Measurements from ENCODE around the gene FRMPD4. TPM values are rescaled to one million over a fixed set of nuclear protein-coding genes. Genes with fewer than 3 reads are reported as not detected.

Gene FRMPD4
- total RNA-seq, 1 experiment from 2014 or later = 0.24 TPM

DNA sequence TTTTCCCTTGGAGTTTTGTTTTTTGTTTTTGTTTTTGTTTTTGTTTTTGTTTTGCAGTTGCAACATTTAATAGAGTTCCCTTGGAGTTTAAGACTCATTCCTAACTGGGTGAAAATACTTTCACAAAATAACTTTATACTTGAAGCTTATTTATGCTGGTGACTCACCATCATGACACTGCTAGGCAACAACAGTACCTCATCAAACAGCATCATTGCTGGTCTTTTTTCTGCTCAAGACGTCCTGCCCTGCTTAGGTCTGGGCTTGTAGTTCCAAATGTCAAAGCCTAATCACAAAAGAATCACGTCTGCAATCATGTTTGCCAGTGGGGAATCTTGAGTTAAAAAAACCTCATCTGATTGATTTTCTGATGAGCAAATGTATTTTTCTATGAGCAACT is 547.3 kb downstream of the FRMPD4 start:
- Histone ChIP-seq H3K9ac (ENCODE audit: extremely low read depth, insufficient read length, low read length) (no peak overlapping the region), H3K23ac (ENCODE audit: insufficient read length, low read depth, low read length) (no peak overlapping the region), H3K14ac (ENCODE audit: insufficient read depth, low read length) (no peak overlapping the region), H2BK120ac (ENCODE audit: low read depth, low read length, poor library complexity, severe bottlenecking) (no peak overlapping the region), H3T11ph (ENCODE audit: low read length) (no peak overlapping the region), H4K5ac (ENCODE audit: insufficient read length, low read depth, low read length) (no peak overlapping the region), H4K91ac (ENCODE audit: insufficient read length, low read depth, low read length) (no peak overlapping the region), H2BK15ac (ENCODE audit: low read depth, low read length) (no peak overlapping the region), H2BK20ac (ENCODE audit: low read depth, low read length, poor library complexity, severe bottlenecking) (no peak overlapping the region), H4K20me1 (ENCODE audit: control insufficient read depth, insufficient read depth, insufficient read length) (no peaks in the 10 kb centered on the region), H3K23me2 (ENCODE audit: insufficient read length, low read depth, low read length, poor library complexity, severe bottlenecking) (no peaks in the 10 kb centered on the region), H2AK5ac (ENCODE audit: insufficient read length, low read length) (no peak overlapping the region), H3K27me3 (ENCODE audit: insufficient read depth, low read length) (no peaks in the 10 kb centered on the region), H3K79me1 (ENCODE audit: insufficient read depth, low read depth, low read length, poor library complexity, severe bottlenecking) (no peaks in the 10 kb centered on the region), H3K4ac (ENCODE audit: low read depth, low read length) (no peak overlapping the region), H3K4me2 (ENCODE audit: insufficient read depth, insufficient read length, low read length) (no peak overlapping the region), H4K8ac (replicated peaks; ENCODE audit: insufficient read length, low read depth, low read length) (no peak overlapping the region), H3K79me2 (ENCODE audit: insufficient read depth, low read length) (no peaks in the 10 kb centered on the region), H2BK12ac (ENCODE audit: insufficient read length, low read depth, low read length) (no peak overlapping the region), H3K56ac (ENCODE audit: insufficient read length, low read depth, low read length) (no peak overlapping the region), H2BK5ac (ENCODE audit: insufficient read length, low read length) (no peak overlapping the region), H3K18ac (ENCODE audit: insufficient read length, low read depth, low read length) (no peak overlapping the region), H3K9me3 (ENCODE audit: control insufficient read depth, low read depth, low read length) (no peaks in the 10 kb centered on the region), H3K4me1 (ENCODE audit: insufficient read depth, low read length) (no peaks in the 10 kb centered on the region; the same call in 1 of the 2 replicates), H3K27ac (ENCODE audit: insufficient read length, low read depth, low read length) (no peak overlapping the region), H2AFZ (ENCODE audit: low read length) (no peak overlapping the region)
- Mint-ChIP-seq H3K27ac (no peak overlapping the region), H3K9me3 (peaks cover 71 to 72% of the 10 kb centered on the region in 2 experiments), H3K27me3 (ENCODE audit: low read depth) (no peaks in the 10 kb centered on the region), H3K4me3 (no peak overlapping the region), H3K4me1 (no peaks in the 10 kb centered on the region), H3K36me3 (ENCODE audit: insufficient read depth in 1 of 3, low read depth in 3 of 3) (peaks cover 0 to 5% (median 0%) of the 10 kb centered on the region in 3 experiments; a peak in 5 of 7 replicates)
- TF ChIP-seq, protein P1, sequence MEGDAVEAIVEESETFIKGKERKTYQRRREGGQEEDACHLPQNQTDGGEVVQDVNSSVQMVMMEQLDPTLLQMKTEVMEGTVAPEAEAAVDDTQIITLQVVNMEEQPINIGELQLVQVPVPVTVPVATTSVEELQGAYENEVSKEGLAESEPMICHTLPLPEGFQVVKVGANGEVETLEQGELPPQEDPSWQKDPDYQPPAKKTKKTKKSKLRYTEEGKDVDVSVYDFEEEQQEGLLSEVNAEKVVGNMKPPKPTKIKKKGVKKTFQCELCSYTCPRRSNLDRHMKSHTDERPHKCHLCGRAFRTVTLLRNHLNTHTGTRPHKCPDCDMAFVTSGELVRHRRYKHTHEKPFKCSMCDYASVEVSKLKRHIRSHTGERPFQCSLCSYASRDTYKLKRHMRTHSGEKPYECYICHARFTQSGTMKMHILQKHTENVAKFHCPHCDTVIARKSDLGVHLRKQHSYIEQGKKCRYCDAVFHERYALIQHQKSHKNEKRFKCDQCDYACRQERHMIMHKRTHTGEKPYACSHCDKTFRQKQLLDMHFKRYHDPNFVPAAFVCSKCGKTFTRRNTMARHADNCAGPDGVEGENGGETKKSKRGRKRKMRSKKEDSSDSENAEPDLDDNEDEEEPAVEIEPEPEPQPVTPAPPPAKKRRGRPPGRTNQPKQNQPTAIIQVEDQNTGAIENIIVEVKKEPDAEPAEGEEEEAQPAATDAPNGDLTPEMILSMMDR (conservative IDR thresholded peaks at IDR 0.05) = no peak
- DNase-seq = no peak
- WGBS (ENCODE audit: extremely low coverage, insufficient read length, low lambda C conversion rate) = no CpG with 5 or more reads among the region's 2 CpGs

Data from H9 (cell line).